Kidney tubule cell (primary cell): ENCODE results near the gene CASP1.

Source experiments
- DNase-seq: peaks from one replicate; pipeline ENCODE4 v3.0.0-alpha.2; 2018; ENCODE audit warnings: low spot score

Gene CASP1

DNA sequence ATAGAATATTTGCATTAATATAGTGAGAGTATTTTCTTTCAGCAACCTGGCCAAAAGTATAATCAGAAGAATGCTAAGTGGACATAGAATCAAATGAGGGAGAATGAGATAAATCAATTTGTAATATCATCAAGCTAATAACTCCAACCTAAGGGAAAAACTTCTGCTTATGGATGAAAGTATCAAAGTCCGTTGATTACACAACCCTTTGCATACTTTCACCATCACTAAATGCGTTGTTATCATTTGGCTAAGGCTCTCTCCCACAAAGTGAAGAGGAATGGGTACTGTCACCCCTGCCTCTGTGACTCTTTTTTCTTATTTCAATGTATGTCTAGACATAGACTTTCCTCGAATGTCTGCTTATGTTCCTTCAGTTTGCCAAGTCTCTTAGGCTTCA, 50.1 kb downstream of the CASP1 start:
- no peak for DNase-seq

DNA sequence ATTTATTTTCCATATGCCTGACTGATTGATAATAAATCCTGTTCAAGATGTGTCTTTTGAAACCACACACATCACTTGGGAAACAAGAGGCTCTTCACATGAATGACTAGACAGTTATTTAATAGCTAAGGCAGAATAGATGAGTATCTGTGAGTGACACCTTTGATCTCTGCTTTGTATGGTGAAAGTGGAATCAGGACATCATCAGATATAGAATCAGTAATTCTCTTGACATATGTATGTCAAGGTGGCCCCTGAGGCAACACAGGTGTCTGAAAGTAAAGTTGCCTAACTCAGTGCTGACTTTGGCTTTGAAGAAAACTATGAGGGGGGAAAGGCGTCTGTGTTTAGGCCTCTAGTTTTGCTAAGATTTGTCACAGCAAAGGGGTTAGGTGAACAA, 55.1 kb downstream of the CASP1 start:
- DNase-seq: no peak
